CD4-positive, alpha-beta T cell treated with Interleukin-17A for 1 hour (primary cell): ENCODE results near the gene FAHD1.
A peak's percentile ranks its signal among the peaks of the same experiment; 100 is the strongest.
"Not testable (repeated sequence)": the region's sequence is repeated elsewhere in the genome, so short reads cannot be mapped to it uniquely, and the experiment has no call there.

Experiments used
- DNase-seq: peaks from one replicate; pipeline ENCODE4 v3.0.0-alpha.2; 2020

Gene FAHD1

GRCh38 chr16:1790261-1790610 is 36.8 kb upstream of the FAHD1 start:
- no peak for DNase-seq

GRCh38 chr16:1790611-1791255 is 36.3 kb upstream of the FAHD1 start:
- DNase-seq: no peak

- no peak for DNase-seq
These were observed 35.6 kb upstream of the FAHD1 start for GRCh38 chr16:1791256-1791942.

- no peak for DNase-seq
These were observed 34.8 kb upstream of the FAHD1 start for GRCh38 chr16:1791943-1792812.

GRCh38 chr16:1792836-1793577 is 34.0 kb upstream of the FAHD1 start:
- no peak for DNase-seq

- no peak for DNase-seq
These were observed 33.3 kb upstream of the FAHD1 start, which contains the start of gene IGFALS for GRCh38 chr16:1793578-1794220. Gene IGFALS, minus strand, starts transcription at chr16:1793705. Its CDS starts 53 bp downstream, at chr16:1793652.

GRCh38 chr16:1794221-1794871 is 32.7 kb upstream of the FAHD1 start:
- DNase-seq: no peak

- DNase-seq: no peak
These were observed 31.9 kb upstream of the FAHD1 start for GRCh38 chr16:1794908-1795666.

GRCh38 chr16:1799263-1799662 is 27.7 kb upstream of the FAHD1 start:
- DNase-seq: not testable (repeated sequence)

- DNase-seq: no peak
These were observed 26.3 kb upstream of the FAHD1 start for GRCh38 chr16:1800701-1801100.

- no peak for DNase-seq
These were observed 19.4 kb upstream of the FAHD1 start for GRCh38 chr16:1807626-1808025.

GRCh38 chr16:1808691-1809090 is 18.3 kb upstream of the FAHD1 start:
- DNase-seq: no peak

- no peak for DNase-seq
These were observed 17.7 kb upstream of the FAHD1 start for GRCh38 chr16:1809281-1809801.

- DNase-seq: no peak
These were observed 16.9 kb upstream of the FAHD1 start for GRCh38 chr16:1810106-1810505.

- no peak for DNase-seq
These were observed 16.5 kb upstream of the FAHD1 start for GRCh38 chr16:1810536-1810935.

- DNase-seq: peak; percentile 43
These were observed 14.3 kb upstream of the FAHD1 start for GRCh38 chr16:1812732-1813163.

- no peak for DNase-seq
These were observed 11.5 kb upstream of the FAHD1 start for GRCh38 chr16:1815461-1815860.

GRCh38 chr16:1816396-1817275 is 10.4 kb upstream of the FAHD1 start:
- no peak for DNase-seq

GRCh38 chr16:1817276-1817589 is 9.8 kb upstream of the FAHD1 start:
- DNase-seq: no peak

GRCh38 chr16:1817716-1818115 is 9.3 kb upstream of the FAHD1 start:
- no peak for DNase-seq
